GM10248 (cell line): ENCODE results near the gene FAM171A1.

ENCODE experiments used
- CTCF ChIA-PET: fragments of 300-600 bp; sonication (Branson Sonifier 250); formaldehyde crosslinking; extraction: SDS; loops from one replicate; lab custom pipeline; 2021; ENCODE audit warnings: antibody characterized with exemption; lab: Yijun Ruan, JAX
- POLR2A ChIA-PET: fragments of 350-650 bp; sonication (Branson Sonifier 250); formaldehyde crosslinking; extraction: SDS; loops from one replicate; lab custom pipeline; 2020; ENCODE audit warnings: antibody characterized with exemption; lab: Yijun Ruan, JAX
- DNase-seq: peaks from one replicate; pipeline ENCODE4 v3.0.0; 2012; ENCODE audit errors: extremely low spot score
- CTCF ChIP-seq: IDR thresholded peaks from 2 replicates; pipeline ENCODE4 v1.5.1; 2012; ENCODE audit warnings: mild to moderate bottlenecking, low read depth; ENCODE audit errors: extremely low read depth, missing control alignments, control extremely low read depth

Gene FAM171A1

DNA sequence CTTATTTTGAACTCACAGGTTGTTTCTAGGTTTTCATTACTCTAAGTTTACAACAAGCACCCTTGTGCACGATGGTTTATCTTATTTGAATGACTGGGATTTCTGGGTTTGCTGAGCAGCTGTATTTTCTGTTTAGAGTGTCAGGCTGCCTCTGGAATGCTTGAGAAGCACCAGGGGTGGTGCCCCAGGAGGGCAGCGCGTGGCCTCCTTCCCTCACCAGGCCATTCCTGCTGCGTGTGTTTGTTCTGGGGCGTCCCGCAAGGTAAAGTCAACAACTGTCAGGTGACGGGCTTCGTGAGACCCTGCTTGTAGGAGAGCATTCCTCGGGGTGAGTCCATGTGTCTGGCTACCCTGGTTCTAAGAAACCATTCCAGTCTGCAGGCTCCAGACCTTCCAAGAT is 54.9 kb downstream of the FAM171A1 start:
- TF ChIP-seq CTCF: no peak
- no peak for DNase-seq
- POLR2A ChIA-PET: no interaction called here
- CTCF ChIA-PET: interaction anchor here (0.9 to 1.0 kb wide), 2 partner anchors 14 to 29 kb away, joined by 3 read pairs; no protein-coding TSS in a partner anchor

- no peak for DNase-seq
- POLR2A ChIA-PET: no interaction called here
- TF ChIP-seq CTCF: no peak
- CTCF ChIA-PET: interaction anchor here (0.9 kb wide), 1 partner anchor 14 kb away, joined by 3 read pairs; no protein-coding TSS in a partner anchor
Observed at GRCh38 chr10:15315286-15315685, 55.8 kb downstream of the FAM171A1 start.

GRCh38 chr10:15314482-15315045 is 56.5 kb downstream of the FAM171A1 start:
- POLR2A ChIA-PET: no interaction called here
- no peak for TF ChIP-seq CTCF
- CTCF ChIA-PET: no interaction called here
- DNase-seq: no peak

DNA sequence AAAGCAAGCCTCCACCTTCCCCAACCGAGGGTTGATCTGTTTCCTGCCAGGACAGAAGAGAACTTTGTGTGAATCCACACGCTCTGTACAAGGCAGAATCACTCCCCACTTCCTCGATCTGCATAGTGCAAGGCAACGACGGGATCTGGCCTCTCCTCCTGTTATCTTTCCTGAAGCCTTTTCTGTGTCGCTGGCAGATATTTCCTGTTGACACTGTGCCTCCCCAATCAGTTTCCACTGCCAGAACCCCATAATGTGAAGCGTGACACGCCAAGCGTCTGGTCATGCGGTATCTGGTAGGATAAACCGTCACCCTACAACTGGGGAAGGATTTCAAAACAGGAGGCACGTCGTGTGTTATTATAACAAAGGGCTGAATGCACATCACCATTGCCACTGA is 57.2 kb downstream of the FAM171A1 start:
- no peak for TF ChIP-seq CTCF
- CTCF ChIA-PET: no interaction called here
- POLR2A ChIA-PET: no interaction called here

DNA sequence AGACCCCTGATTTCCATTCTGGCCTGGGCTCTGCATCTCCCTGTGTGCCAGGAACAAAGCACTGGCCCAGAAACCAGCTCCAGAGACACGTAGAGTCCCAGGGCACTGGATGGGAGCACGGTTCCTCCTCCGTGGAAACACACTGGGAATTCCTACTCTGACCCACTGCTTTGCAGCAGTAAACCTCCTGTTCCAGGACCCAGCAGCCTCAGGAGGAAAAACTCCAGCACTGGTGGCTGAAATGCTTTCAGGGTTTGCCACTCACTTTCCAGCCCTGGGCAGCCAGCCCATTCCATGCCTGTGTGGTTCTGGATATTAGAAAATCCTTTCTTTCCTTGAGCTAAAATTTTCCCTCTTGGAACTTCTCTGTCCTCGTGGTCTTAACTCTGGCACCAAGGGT is 58.0 kb downstream of the FAM171A1 start:
- no peak for DNase-seq
- ChIA-PET CTCF (no interaction called here), POLR2A (no interaction called here)
- TF ChIP-seq CTCF: no peak

More for the DNA sequence above, 57.2 kb downstream of the FAM171A1 start:
- DNase-seq: no peak

GRCh38 chr10:15311569-15312280 is 59.4 kb downstream of the FAM171A1 start:
- ChIA-PET CTCF (interaction anchor here (1.0 kb wide), 1 partner anchor 17 kb away, joined by 3 read pairs; no protein-coding TSS in a partner anchor), POLR2A (no interaction called here)
- DNase-seq: no peak
- no peak for TF ChIP-seq CTCF
